Subcutaneous adipose tissue (tissue), 4 donors: Measurements from ENCODE around the gene SLC38A10. TPM values are rescaled to one million over a fixed set of nuclear protein-coding genes. Genes with fewer than 3 reads are reported as not detected.

Experiments
- CTCF ChIP-seq: fragments of 450-650 bp; IDR thresholded peaks from one replicate; pipeline ENCODE4 v1.5.1; 2016; ENCODE audit warnings: low read depth, mild to moderate bottlenecking, control low read depth, antibody characterized with exemption, moderate library complexity
- total RNA-seq, 4 donors: library from RNA; depleted of rRNA; stranded (reverse); fragments of >200 nt; gene quantifications; one replicate each; pipeline ENCODE4 v1.1.0, GENCODE V29; 2016

The SLC38A10 gene
- total RNA-seq, 4 donors from 2014 or later = 40.4 to 175 (median 91.0) TPM

- TF ChIP-seq CTCF = no peak
Measured at GRCh38 chr17:81234506-81234855, 60.6 kb downstream of the SLC38A10 start.

GRCh38 chr17:81233811-81234505 is 61.1 kb downstream of the SLC38A10 start:
- TF ChIP-seq CTCF = no peak

- no peak for TF ChIP-seq CTCF
Measured at GRCh38 chr17:81233316-81233715, 61.8 kb downstream of the SLC38A10 start.

- TF ChIP-seq CTCF = no peak
Measured at GRCh38 chr17:81232616-81233241, 62.4 kb downstream of the SLC38A10 start.

GRCh38 chr17:81231766-81232581 is 63.1 kb downstream of the SLC38A10 start:
- no peak for TF ChIP-seq CTCF

- no peak for TF ChIP-seq CTCF
Measured at GRCh38 chr17:81231121-81231645, 63.9 kb downstream of the SLC38A10 start.
